ENCODE data around the gene LCN6. TPM values are rescaled to one million over a fixed set of nuclear protein-coding genes. Genes with fewer than 3 reads are reported as not detected.

Gene LCN6
- polyA plus RNA-seq, 3 donors: not detected

DNA sequence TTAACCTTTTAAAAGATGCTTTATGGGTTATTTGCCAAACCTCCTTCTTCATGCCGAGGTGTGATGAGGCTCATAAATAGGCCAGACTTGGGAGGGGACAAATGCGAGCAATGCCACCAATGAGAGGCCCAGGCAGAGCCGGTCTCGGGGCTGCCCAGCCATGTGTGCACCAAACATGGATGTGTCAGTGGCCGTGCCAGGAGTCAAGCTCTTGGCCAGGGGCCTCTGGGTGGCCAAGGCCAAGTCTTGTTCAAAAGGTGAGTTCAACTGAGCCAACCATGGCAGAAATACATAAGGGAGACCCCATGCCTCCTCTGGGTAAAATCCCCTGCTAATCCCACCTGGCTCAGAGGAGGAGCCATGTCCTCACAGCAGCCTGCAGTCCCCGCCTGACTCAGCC lies 26.9 kb upstream of the LCN6 start:
- Mint-ChIP-seq H3K27ac (no peak overlapping the region), H3K4me1 (peaks cover 4% of the 10 kb centered on the region), H3K27me3 (ENCODE audit: low read depth in 3 of 3) (peaks cover 12 to 26% (median 14%) of the 10 kb centered on the region in 3 donors), H3K9me3 (peaks cover 8 to 20% (median 14%) of the 10 kb centered on the region in 7 donors), H3K36me3 (no peaks in the 10 kb centered on the region), H3K4me3 (no peak overlapping the region)
- Histone ChIP-seq H3K9me3 (replicated peaks in 1 of 2; ENCODE audit: control insufficient read depth in 1 of 2, insufficient read depth in 1 of 2, low read length in 2 of 2) (peaks cover 9 to 18% of the 10 kb centered on the region in 2 donors), H3K4me1 (ENCODE audit: control insufficient read depth in 1 of 2, insufficient read depth in 2 of 2, low read length in 2 of 2) (peaks cover 0 to 3% of the 10 kb centered on the region in 2 donors), H3K9ac (ENCODE audit: insufficient read depth, low read length, poor library complexity, severe bottlenecking) (no peak overlapping the region), H4K20me1 (ENCODE audit: insufficient read depth, low read length) (no peaks in the 10 kb centered on the region), H2AFZ (ENCODE audit: insufficient read depth, low read depth, low read length, poor library complexity, severe bottlenecking) (no peak overlapping the region), H3K27me3 (ENCODE audit: control insufficient read depth in 2 of 2, insufficient read depth in 2 of 2, low read length in 2 of 2) (no peaks in the 10 kb centered on the region), H3K79me2 (ENCODE audit: insufficient read depth, low read length) (no peaks in the 10 kb centered on the region), H3K4me2 (replicated peaks; ENCODE audit: extremely low read depth, low read length, poor library complexity, severe bottlenecking) (no peak overlapping the region), H3K4me3 (replicated peaks in 1 of 3; ENCODE audit: low read depth in 2 of 3, low read length in 3 of 3) (no peak overlapping the region), H3K27ac (ENCODE audit: low read depth in 1 of 2, low read length in 2 of 2) (no peak overlapping the region), H3K36me3 (replicated peaks in 1 of 2; ENCODE audit: control insufficient read depth in 1 of 2, insufficient read depth in 2 of 2, low read length in 2 of 2) (no peaks in the 10 kb centered on the region)
- 96% methylated on average over 6 of the region's 6 CpGs for WGBS (ENCODE audit: insufficient coverage)
- intact Hi-C loops (cut with micrococcal nuclease): no loop called here
- DNase-seq: no peak
- TF ChIP-seq, protein P1, sequence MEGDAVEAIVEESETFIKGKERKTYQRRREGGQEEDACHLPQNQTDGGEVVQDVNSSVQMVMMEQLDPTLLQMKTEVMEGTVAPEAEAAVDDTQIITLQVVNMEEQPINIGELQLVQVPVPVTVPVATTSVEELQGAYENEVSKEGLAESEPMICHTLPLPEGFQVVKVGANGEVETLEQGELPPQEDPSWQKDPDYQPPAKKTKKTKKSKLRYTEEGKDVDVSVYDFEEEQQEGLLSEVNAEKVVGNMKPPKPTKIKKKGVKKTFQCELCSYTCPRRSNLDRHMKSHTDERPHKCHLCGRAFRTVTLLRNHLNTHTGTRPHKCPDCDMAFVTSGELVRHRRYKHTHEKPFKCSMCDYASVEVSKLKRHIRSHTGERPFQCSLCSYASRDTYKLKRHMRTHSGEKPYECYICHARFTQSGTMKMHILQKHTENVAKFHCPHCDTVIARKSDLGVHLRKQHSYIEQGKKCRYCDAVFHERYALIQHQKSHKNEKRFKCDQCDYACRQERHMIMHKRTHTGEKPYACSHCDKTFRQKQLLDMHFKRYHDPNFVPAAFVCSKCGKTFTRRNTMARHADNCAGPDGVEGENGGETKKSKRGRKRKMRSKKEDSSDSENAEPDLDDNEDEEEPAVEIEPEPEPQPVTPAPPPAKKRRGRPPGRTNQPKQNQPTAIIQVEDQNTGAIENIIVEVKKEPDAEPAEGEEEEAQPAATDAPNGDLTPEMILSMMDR (IDR thresholded peaks at IDR 0.05): no peak

DNA sequence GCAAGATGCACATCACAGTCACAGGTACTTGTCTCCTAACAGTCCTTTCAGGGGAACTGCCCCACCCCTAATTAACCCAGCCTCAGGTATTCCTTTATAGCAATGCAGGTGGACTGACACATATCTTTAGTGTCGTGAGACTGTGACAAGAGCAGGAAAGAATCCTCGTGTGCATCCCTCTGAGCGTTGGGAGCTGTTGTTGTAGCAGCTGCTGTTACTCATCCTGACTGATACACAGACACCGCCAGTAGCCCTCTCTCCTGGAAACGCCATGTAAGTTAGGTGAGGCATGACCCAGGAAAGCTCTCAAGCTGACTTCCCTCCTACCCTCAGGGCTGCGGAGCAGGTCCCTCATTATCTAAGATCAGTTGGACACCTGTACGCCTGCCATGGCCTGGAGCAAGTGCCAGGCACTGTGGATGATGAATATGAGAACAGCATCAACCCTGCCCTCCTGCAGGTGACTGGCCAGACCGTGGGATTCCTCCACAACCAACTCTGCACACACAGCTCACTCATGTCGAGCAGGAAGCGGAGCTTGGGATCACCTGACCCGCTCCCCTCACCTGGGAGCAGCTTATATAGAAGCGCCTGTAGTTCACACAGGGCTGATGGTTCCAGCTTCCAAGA lies 26.2 kb upstream of the LCN6 start:
- Mint-ChIP-seq H3K4me3 (no peak overlapping the region), H3K27ac (no peak overlapping the region), H3K36me3 (no peaks in the 10 kb centered on the region), H3K4me1 (peaks cover 4% of the 10 kb centered on the region), H3K9me3 (peaks cover 8 to 20% (median 14%) of the 10 kb centered on the region in 7 donors), H3K27me3 (ENCODE audit: low read depth in 3 of 3) (peaks cover 12 to 28% (median 14%) of the 10 kb centered on the region in 3 donors)
- Histone ChIP-seq H4K20me1 (ENCODE audit: insufficient read depth, low read length) (no peaks in the 10 kb centered on the region), H3K27ac (ENCODE audit: low read depth in 1 of 2, low read length in 2 of 2) (no peak overlapping the region), H3K27me3 (ENCODE audit: control insufficient read depth in 2 of 2, insufficient read depth in 2 of 2, low read length in 2 of 2) (no peaks in the 10 kb centered on the region), H3K9me3 (replicated peaks in 1 of 2; ENCODE audit: control insufficient read depth in 1 of 2, insufficient read depth in 1 of 2, low read length in 2 of 2) (peaks cover 9 to 18% of the 10 kb centered on the region in 2 donors), H3K4me3 (replicated peaks in 1 of 3; ENCODE audit: low read depth in 2 of 3, low read length in 3 of 3) (no peak overlapping the region), H3K79me2 (ENCODE audit: insufficient read depth, low read length) (no peaks in the 10 kb centered on the region), H3K36me3 (replicated peaks in 1 of 2; ENCODE audit: control insufficient read depth in 1 of 2, insufficient read depth in 2 of 2, low read length in 2 of 2) (no peaks in the 10 kb centered on the region), H2AFZ (ENCODE audit: insufficient read depth, low read depth, low read length, poor library complexity, severe bottlenecking) (no peak overlapping the region), H3K9ac (ENCODE audit: insufficient read depth, low read length, poor library complexity, severe bottlenecking) (no peak overlapping the region), H3K4me1 (ENCODE audit: control insufficient read depth in 1 of 2, insufficient read depth in 2 of 2, low read length in 2 of 2) (peaks cover 0 to 3% of the 10 kb centered on the region in 2 donors), H3K4me2 (replicated peaks; ENCODE audit: extremely low read depth, low read length, poor library complexity, severe bottlenecking) (no peak overlapping the region)
- intact Hi-C loops (cut with micrococcal nuclease): no loop called here
- TF ChIP-seq, protein P1 (IDR thresholded peaks at IDR 0.05): no peak
- 100% methylated on average over 5 of the region's 12 CpGs for WGBS (ENCODE audit: insufficient coverage)
- DNase-seq: no peak

Measured in CD14-positive monocyte (primary cell).